ENCODE data around the gene PLAC8.

Gene PLAC8

GRCh38 chr4:83132065-83132464 lies 17.5 kb upstream of the PLAC8 start:
- no peak overlapping the region for H3K27ac ChIP-seq (ENCODE audit: low read length)
- DNase-seq (ENCODE audit: low read depth, low spot score) = no peak
- H3K27me3 ChIP-seq (ENCODE audit: control insufficient read depth, insufficient read depth, low read length) = no peaks in the 10 kb centered on the region
- WGBS (ENCODE audit: insufficient coverage, insufficient read length) = no CpG with 5 or more reads among the region's 1 CpG
- no peak overlapping the region for H3K4me3 ChIP-seq (ENCODE audit: low read length)
- H3K9me3 ChIP-seq (ENCODE audit: control insufficient read depth, insufficient read depth, low read length) = no peaks in the 10 kb centered on the region
- H3K36me3 ChIP-seq (ENCODE audit: control insufficient read depth, insufficient read depth, low read length) = no peaks in the 10 kb centered on the region
- H3K4me1 ChIP-seq (ENCODE audit: control insufficient read depth, insufficient read depth, low read length) = no peaks in the 10 kb centered on the region

DNA sequence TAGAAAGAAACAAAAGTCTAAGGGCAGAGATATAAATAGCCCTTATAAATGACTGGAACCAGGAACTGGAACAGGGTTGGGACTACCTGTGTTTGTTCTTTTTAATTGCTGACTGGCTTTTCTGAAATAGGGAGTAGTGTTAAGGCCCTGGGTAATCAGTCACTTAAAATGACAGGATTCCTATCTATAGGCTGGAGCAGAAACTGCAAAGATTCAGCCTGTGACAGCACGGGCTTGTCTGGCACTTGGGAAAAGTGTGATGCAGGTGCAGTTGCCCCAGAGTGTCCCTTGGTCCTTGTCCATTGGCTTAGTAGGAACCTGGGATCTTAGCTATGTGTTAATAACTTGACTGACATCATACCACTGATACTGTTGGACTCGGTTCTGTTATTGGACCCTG lies 14.7 kb upstream of the PLAC8 start:
- Histone ChIP-seq H3K27me3 (ENCODE audit: control insufficient read depth, insufficient read depth, low read length) (no peaks in the 10 kb centered on the region), H3K27ac (ENCODE audit: low read length) (no peak overlapping the region), H3K36me3 (ENCODE audit: control insufficient read depth, insufficient read depth, low read length) (no peaks in the 10 kb centered on the region), H3K4me3 (ENCODE audit: low read length) (no peak overlapping the region), H3K9me3 (ENCODE audit: control insufficient read depth, insufficient read depth, low read length) (no peaks in the 10 kb centered on the region), H3K4me1 (ENCODE audit: control insufficient read depth, insufficient read depth, low read length) (no peaks in the 10 kb centered on the region)
- WGBS (ENCODE audit: insufficient coverage, insufficient read length) = no CpG with 5 or more reads among the region's 2 CpGs
- no peak for DNase-seq (ENCODE audit: low read depth, low spot score)

DNA sequence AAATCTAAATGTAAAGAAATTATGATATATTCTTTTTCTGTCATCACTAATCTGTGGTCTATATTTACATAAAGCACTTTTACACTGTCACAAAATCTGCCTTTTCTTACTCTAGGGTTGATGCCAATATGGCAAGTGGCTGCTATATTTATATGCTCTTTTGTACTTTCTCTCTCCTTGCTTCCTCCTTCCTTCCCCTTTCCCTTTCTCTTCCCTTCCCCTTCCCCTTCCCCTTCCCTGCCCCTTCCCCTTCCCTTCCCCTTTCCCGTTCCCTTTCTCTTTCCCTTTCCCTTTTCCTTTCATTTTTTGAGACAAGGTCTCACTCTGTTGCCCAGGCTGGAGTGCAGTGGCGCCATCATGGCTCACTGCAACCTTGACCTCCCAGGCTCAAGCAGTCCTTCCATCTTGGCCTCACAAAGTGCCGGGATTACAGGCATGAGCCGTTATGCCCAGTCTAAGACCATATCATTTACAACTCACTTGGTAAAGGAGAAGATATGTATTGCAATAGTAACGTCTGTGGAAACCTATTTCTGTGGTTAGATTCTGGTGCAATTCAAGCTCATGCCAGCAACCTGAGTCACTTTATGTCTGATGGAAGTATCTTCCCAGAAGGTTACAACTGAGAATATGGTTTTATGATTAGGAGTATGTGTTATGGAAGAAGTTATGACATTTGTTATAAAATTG lies 13.9 kb upstream of the PLAC8 start:
- H3K27ac ChIP-seq (ENCODE audit: low read length) = no peak overlapping the region
- no peak for DNase-seq (ENCODE audit: low read depth, low spot score)
- no peaks in the 10 kb centered on the region for H3K27me3 ChIP-seq (ENCODE audit: control insufficient read depth, insufficient read depth, low read length)

DNA sequence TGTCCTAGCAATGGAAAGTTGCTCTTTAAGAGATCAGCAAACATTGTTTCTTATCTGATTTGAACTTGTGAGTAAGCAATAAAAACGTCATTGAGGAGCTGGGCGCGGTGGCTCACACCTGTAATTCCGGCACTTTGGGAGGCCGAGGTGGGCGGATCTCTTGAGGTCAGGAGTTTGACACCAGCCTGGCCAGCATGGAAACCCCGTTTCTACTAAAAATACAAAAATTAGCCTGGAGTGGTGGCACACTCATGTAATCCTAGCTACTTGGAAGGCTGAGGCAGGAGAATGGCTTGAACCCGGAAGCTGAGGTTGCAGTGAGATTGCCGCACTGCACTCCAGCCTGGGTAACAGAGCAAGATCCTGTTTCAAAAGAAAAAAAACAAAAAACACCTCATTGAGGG lies 11.2 kb upstream of the PLAC8 start:
- Histone ChIP-seq H3K4me3 (ENCODE audit: low read length) (no peak overlapping the region), H3K9me3 (ENCODE audit: control insufficient read depth, insufficient read depth, low read length) (no peaks in the 10 kb centered on the region), H3K27ac (ENCODE audit: low read length) (no peak overlapping the region), H3K4me1 (ENCODE audit: control insufficient read depth, insufficient read depth, low read length) (no peaks in the 10 kb centered on the region), H3K27me3 (ENCODE audit: control insufficient read depth, insufficient read depth, low read length) (no peaks in the 10 kb centered on the region), H3K36me3 (ENCODE audit: control insufficient read depth, insufficient read depth, low read length) (no peaks in the 10 kb centered on the region)
- no peak for DNase-seq (ENCODE audit: low read depth, low spot score)
- no CpG with 5 or more reads among the region's 9 CpGs for WGBS (ENCODE audit: insufficient coverage, insufficient read length)

More for the DNA sequence above, 13.9 kb upstream of the PLAC8 start:
- no peaks in the 10 kb centered on the region for H3K9me3 ChIP-seq (ENCODE audit: control insufficient read depth, insufficient read depth, low read length)
- no peaks in the 10 kb centered on the region for H3K36me3 ChIP-seq (ENCODE audit: control insufficient read depth, insufficient read depth, low read length)
- no peak overlapping the region for H3K4me3 ChIP-seq (ENCODE audit: low read length)
- no peaks in the 10 kb centered on the region for H3K4me1 ChIP-seq (ENCODE audit: control insufficient read depth, insufficient read depth, low read length)
- WGBS (ENCODE audit: insufficient coverage, insufficient read length) = no CpG with 5 or more reads among the region's 5 CpGs

DNA sequence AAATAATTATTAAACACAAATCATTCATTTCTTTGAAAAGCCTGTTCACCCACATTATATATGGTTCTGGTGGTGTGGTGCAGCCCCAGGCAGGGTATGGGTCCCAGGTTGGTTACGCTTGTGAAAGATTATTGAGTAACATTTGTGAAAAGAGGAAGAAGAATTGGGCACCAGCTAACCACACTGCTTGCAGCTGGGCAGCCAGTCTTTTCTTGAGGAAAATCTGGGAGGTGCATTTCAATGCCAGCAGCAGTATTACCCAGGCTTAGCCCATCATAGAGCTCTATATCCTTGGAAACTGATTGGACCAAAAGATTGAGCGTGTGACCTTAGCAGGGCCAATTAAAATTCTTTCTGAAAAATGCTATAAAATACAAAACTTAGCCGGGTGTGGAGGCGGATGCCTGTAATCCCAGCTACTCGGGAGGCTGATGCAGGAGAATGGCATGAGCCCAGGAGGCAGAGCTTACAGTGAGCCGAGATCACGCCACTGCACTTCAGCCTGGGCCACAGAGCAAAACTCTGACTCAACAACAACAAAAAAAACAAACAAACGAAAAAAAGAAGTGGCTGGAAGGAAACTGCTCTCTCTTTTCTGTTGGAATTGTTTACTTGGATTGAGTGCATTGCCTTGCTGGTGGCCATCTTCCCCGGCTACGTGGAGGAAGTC lies 9.7 kb upstream of the PLAC8 start:
- Histone ChIP-seq H3K27ac (ENCODE audit: low read length) (no peak overlapping the region), H3K4me1 (ENCODE audit: control insufficient read depth, insufficient read depth, low read length) (no peaks in the 10 kb centered on the region), H3K27me3 (ENCODE audit: control insufficient read depth, insufficient read depth, low read length) (no peaks in the 10 kb centered on the region), H3K36me3 (ENCODE audit: control insufficient read depth, insufficient read depth, low read length) (no peaks in the 10 kb centered on the region), H3K4me3 (ENCODE audit: low read length) (no peak overlapping the region), H3K9me3 (ENCODE audit: control insufficient read depth, insufficient read depth, low read length) (no peaks in the 10 kb centered on the region)
- no peak for DNase-seq (ENCODE audit: low read depth, low spot score)
- no CpG with 5 or more reads among the region's 10 CpGs for WGBS (ENCODE audit: insufficient coverage, insufficient read length)

DNA sequence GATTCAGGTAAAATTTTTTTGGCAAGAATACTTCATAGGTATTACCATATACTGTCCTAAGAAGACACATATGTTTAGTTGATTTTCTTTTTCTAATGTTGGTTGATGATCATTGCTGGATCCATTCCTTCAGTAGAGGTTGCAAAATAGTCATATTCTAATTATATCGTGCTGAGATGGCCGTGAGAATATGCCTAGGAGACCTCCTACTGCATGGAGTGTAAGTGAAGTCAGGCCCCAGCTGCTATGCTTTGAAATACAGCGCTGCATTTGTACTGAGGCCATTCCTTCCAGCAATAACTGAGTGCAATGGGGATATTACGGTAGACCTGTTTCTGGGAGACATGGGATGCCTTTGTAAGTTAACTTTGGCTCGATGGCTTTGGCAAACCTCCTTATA lies 6.7 kb upstream of the PLAC8 start:
- H3K36me3 ChIP-seq (ENCODE audit: control insufficient read depth, insufficient read depth, low read length) = no peaks in the 10 kb centered on the region
- no peaks in the 10 kb centered on the region for H3K9me3 ChIP-seq (ENCODE audit: control insufficient read depth, insufficient read depth, low read length)
- DNase-seq (ENCODE audit: low read depth, low spot score) = no peak
- no peaks in the 10 kb centered on the region for H3K4me1 ChIP-seq (ENCODE audit: control insufficient read depth, insufficient read depth, low read length)
- H3K4me3 ChIP-seq (ENCODE audit: low read length) = no peak overlapping the region
- no CpG with 5 or more reads among the region's 5 CpGs for WGBS (ENCODE audit: insufficient coverage, insufficient read length)
- H3K27ac ChIP-seq (ENCODE audit: low read length) = no peak overlapping the region
- H3K27me3 ChIP-seq (ENCODE audit: control insufficient read depth, insufficient read depth, low read length) = no peaks in the 10 kb centered on the region

- Histone ChIP-seq H3K27ac (ENCODE audit: low read length) (no peak overlapping the region), H3K27me3 (ENCODE audit: control insufficient read depth, insufficient read depth, low read length) (no peaks in the 10 kb centered on the region), H3K9me3 (ENCODE audit: control insufficient read depth, insufficient read depth, low read length) (no peaks in the 10 kb centered on the region), H3K36me3 (ENCODE audit: control insufficient read depth, insufficient read depth, low read length) (no peaks in the 10 kb centered on the region), H3K4me1 (ENCODE audit: control insufficient read depth, insufficient read depth, low read length) (no peaks in the 10 kb centered on the region), H3K4me3 (ENCODE audit: low read length) (no peak overlapping the region)
- DNase-seq (ENCODE audit: low read depth, low spot score) = no peak
- WGBS (ENCODE audit: insufficient coverage, insufficient read length) = no CpG with 5 or more reads among the region's 2 CpGs
Observed at GRCh38 chr4:83118869-83119268, 4.3 kb upstream of the PLAC8 start.

GRCh38 chr4:83115656-83116285 lies 1.2 kb upstream of the PLAC8 start:
- no peak overlapping the region for H3K27ac ChIP-seq (ENCODE audit: low read length)
- no peaks in the 10 kb centered on the region for H3K4me1 ChIP-seq (ENCODE audit: control insufficient read depth, insufficient read depth, low read length)
- H3K9me3 ChIP-seq (ENCODE audit: control insufficient read depth, insufficient read depth, low read length) = no peaks in the 10 kb centered on the region
- WGBS (ENCODE audit: insufficient coverage, insufficient read length) = no CpG with 5 or more reads among the region's 8 CpGs
- no peak overlapping the region for H3K4me3 ChIP-seq (ENCODE audit: low read length)
- no peaks in the 10 kb centered on the region for H3K36me3 ChIP-seq (ENCODE audit: control insufficient read depth, insufficient read depth, low read length)
- no peaks in the 10 kb centered on the region for H3K27me3 ChIP-seq (ENCODE audit: control insufficient read depth, insufficient read depth, low read length)
- DNase-seq (ENCODE audit: low read depth, low spot score) = no peak

GRCh38 chr4:83115000-83115399 lies 471 bp upstream of the PLAC8 start:
- H3K4me3 ChIP-seq (ENCODE audit: low read length) = no peak overlapping the region

DNA sequence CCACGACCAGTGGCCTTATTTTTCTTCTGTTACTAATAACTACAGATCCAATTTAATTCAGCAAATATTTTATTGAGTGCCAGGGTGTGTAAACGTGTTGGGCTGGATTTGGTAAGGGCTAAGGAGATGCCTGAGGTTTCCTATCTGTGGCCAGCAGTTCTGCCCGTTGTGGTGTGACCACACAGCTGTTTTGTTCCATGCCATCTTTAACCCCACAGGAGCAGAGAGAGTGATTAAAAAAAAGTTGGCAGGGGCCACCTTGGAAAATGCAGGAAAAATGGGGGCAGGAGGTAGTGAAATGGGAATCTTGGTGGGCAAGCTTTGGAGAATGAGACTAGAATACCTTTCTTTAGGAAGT lies 1.1 kb downstream of the PLAC8 start:
- no CpG with 5 or more reads among the region's 3 CpGs for WGBS (ENCODE audit: insufficient coverage, insufficient read length)
- Histone ChIP-seq H3K27me3 (ENCODE audit: control insufficient read depth, insufficient read depth, low read length) (no peaks in the 10 kb centered on the region), H3K9me3 (ENCODE audit: control insufficient read depth, insufficient read depth, low read length) (no peaks in the 10 kb centered on the region), H3K27ac (ENCODE audit: low read length) (no peak overlapping the region), H3K36me3 (ENCODE audit: control insufficient read depth, insufficient read depth, low read length) (no peaks in the 10 kb centered on the region), H3K4me1 (ENCODE audit: control insufficient read depth, insufficient read depth, low read length) (no peaks in the 10 kb centered on the region), H3K4me3 (ENCODE audit: low read length) (no peak overlapping the region)
- DNase-seq (ENCODE audit: low read depth, low spot score) = no peak

More at GRCh38 chr4:83115000-83115399, 471 bp upstream of the PLAC8 start:
- Histone ChIP-seq H3K36me3 (ENCODE audit: control insufficient read depth, insufficient read depth, low read length) (no peaks in the 10 kb centered on the region), H3K27me3 (ENCODE audit: control insufficient read depth, insufficient read depth, low read length) (no peaks in the 10 kb centered on the region), H3K9me3 (ENCODE audit: control insufficient read depth, insufficient read depth, low read length) (no peaks in the 10 kb centered on the region), H3K4me1 (ENCODE audit: control insufficient read depth, insufficient read depth, low read length) (no peaks in the 10 kb centered on the region), H3K27ac (ENCODE audit: low read length) (no peak overlapping the region)
- no peak for DNase-seq (ENCODE audit: low read depth, low spot score)
